Esophagus squamous epithelium (tissue), 4 donors: ENCODE data around the gene ERAS.

Experiments used
- CTCF ChIP-seq, 6 experiments: fragments of 450-650 bp in 4 of 6; fragments of 200-600 bp in 2 of 6; sonication (generic) in 2 of 6; IDR thresholded peaks; one replicate each; pipeline ENCODE4 v1.5.1; 2016 to 2019; ENCODE audit warnings: antibody characterized with exemption in 6 of 6, mild to moderate bottlenecking in 4 of 6, moderate library complexity in 4 of 6
- POLR2A ChIP-seq, 4 donors: fragments of 450-650 bp; IDR thresholded peaks; one replicate each; pipeline ENCODE4 v1.6.1; 2017; ENCODE audit warnings: antibody characterized with exemption in 4 of 4, mild to moderate bottlenecking in 4 of 4, moderate library complexity in 3 of 4

GRCh38 chrX:48785540-48786214 lies 40.6 kb upstream of the ERAS start:
- TF ChIP-seq CTCF (IDR thresholded peaks at IDR 0.05) (no peak), POLR2A (IDR thresholded peaks at IDR 0.05) (no peak)
